Caco-2 (cell line): Measurements from ENCODE around the gene VEPH1. TPM values are rescaled to one million over a fixed set of nuclear protein-coding genes. Genes with fewer than 3 reads are reported as not detected.

Source experiments
- BruUV-seq: library from RNA; stranded (reverse); fragments of 400-500 nt; replicated peaks from 2 replicates; lab custom pipeline; 2021; lab: Mats Ljungman, UMichigan
- CTCF ChIA-PET: fragments of 300-600 bp; sonication (Branson Sonifier 250); formaldehyde crosslinking; loops from one replicate; lab custom pipeline; 2022; ENCODE audit warnings: antibody characterized with exemption; lab: Charles Lee
- POLR2A ChIA-PET: fragments of 300-600 bp; sonication (Branson Sonifier 250); formaldehyde crosslinking; loops from one replicate; lab custom pipeline; 2022; ENCODE audit warnings: antibody characterized with exemption; lab: Charles Lee
- DNase-seq, 2 experiments: peaks; one replicate each; pipeline versions ENCODE4 v3.0.0 to v3.0.0-alpha.2; 2020 to 2022
- H3K27me3 ChIP-seq: replicated peaks from 2 replicates; pipeline ENCODE4 v1.6.0; 2011; ENCODE audit warnings: low read length; ENCODE audit not compliant: control insufficient read depth, insufficient read depth
- H3K36me3 ChIP-seq: 2 replicates; pipeline ENCODE4 v1.5.1; 2011; ENCODE audit warnings: low read length; ENCODE audit not compliant: control insufficient read depth, insufficient read depth
- H3K4me1 ChIP-seq: fragments of 250-450 bp; sonication (Bioruptor Pico); 2 replicates; pipeline ENCODE4 v1.5.1; 2020; ENCODE audit warnings: mild to moderate bottlenecking
- H3K4me3 ChIP-seq: 2 replicates; pipeline ENCODE4 v1.5.1; 2011; ENCODE audit warnings: low read depth, mild to moderate bottlenecking, control low read depth, low read length
- H3K9me3 ChIP-seq: fragments of 250-450 bp; sonication (Bioruptor Pico); 2 replicates; pipeline ENCODE4 v1.5.1; 2020; ENCODE audit warnings: mild to moderate bottlenecking, moderate library complexity
- H3K27ac Mint-ChIP-seq: one replicate; pipeline ENCODE4 v1.8.0; 2022; ENCODE audit warnings: mixed read lengths; ENCODE audit not compliant: unreplicated experiment
- H3K27me3 Mint-ChIP-seq: one replicate; pipeline ENCODE4 v1.8.0; 2022; ENCODE audit warnings: mixed read lengths; ENCODE audit not compliant: insufficient read depth, unreplicated experiment
- H3K36me3 Mint-ChIP-seq: one replicate; pipeline ENCODE4 v1.8.0; 2022; ENCODE audit warnings: mild to moderate bottlenecking, mixed read lengths; ENCODE audit not compliant: insufficient read depth, unreplicated experiment
- H3K4me1 Mint-ChIP-seq: one replicate; pipeline ENCODE4 v1.8.0; 2022; ENCODE audit warnings: low read depth, mixed read lengths; ENCODE audit not compliant: unreplicated experiment
- H3K4me3 Mint-ChIP-seq: one replicate; pipeline ENCODE4 v1.8.0; 2022; ENCODE audit warnings: mild to moderate bottlenecking, moderate library complexity, mixed read lengths; ENCODE audit not compliant: unreplicated experiment
- H3K9me3 Mint-ChIP-seq: one replicate; pipeline ENCODE4 v1.8.0; 2022; ENCODE audit warnings: mixed read lengths; ENCODE audit not compliant: unreplicated experiment
- intact Hi-C: fragments of 100-400 bp; cut with micrococcal nuclease; formaldehyde crosslinking; loops from one replicate; pipeline ENCODE4 v1.10.0; 2022; ENCODE audit not compliant: unreplicated experiment
- total RNA-seq: library from RNA; stranded (reverse); gene quantifications from 2 replicates; pipeline ENCODE4 v1.2.3, GENCODE V29; 2022
- TF ChIP-seq, protein P1 (sequence below), 2 experiments: fragments of 200-600 bp in 1 of 2; IDR thresholded peaks; 1 replicate in 1 of 2; 2 replicates in 1 of 2; pipeline versions ENCODE4 v1.5.1 to v1.8.0; 2011 to 2022; ENCODE audit warnings: antibody characterized with exemption in 1 of 2, control low read depth in 1 of 2, inconsistent platforms in 1 of 2, low read depth in 1 of 2, low read length in 1 of 2, mild to moderate bottlenecking in 1 of 2, moderate library complexity in 1 of 2; ENCODE audit not compliant: insufficient read depth in 1 of 2, severe bottlenecking in 1 of 2, unreplicated experiment in 1 of 2

The VEPH1 gene
- total RNA-seq, 1 experiment from 2014 or later = 12.0 TPM

DNA sequence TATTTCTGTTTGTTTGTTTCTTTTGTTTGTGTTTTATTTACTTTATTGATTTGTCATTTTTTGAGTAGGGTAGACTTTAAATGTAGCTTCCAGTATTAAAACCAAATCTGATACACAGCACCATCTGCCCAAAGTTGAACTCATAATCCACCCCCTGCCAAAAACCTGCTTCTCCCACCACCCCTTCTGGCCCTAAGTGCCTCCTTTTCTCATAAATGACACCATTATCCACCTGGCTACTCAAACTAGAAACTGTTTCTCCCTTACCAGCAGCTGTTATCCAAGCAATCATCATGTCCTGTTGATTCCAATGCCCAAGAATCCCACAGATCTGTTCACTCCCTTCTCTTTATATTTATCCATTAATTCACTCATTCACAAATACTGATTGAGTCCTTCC, 88.4 kb downstream of the VEPH1 start:
- Mint-ChIP-seq H3K9me3 (no peaks in the 10 kb centered on the region), H3K4me1 (peaks cover 7% of the 10 kb centered on the region), H3K36me3 (no peaks in the 10 kb centered on the region), H3K4me3 (no peak overlapping the region), H3K27ac (no peak overlapping the region), H3K27me3 (peaks cover 13% of the 10 kb centered on the region)
- intact Hi-C loops = no loop called here
- Histone ChIP-seq H3K4me3 (no peak overlapping the region), H3K9me3 (no peaks in the 10 kb centered on the region), H3K36me3 (no peaks in the 10 kb centered on the region), H3K27me3 (no peaks in the 10 kb centered on the region), H3K4me1 (no peaks in the 10 kb centered on the region)
- CTCF ChIA-PET = no interaction called here
- TF ChIP-seq, protein P1, sequence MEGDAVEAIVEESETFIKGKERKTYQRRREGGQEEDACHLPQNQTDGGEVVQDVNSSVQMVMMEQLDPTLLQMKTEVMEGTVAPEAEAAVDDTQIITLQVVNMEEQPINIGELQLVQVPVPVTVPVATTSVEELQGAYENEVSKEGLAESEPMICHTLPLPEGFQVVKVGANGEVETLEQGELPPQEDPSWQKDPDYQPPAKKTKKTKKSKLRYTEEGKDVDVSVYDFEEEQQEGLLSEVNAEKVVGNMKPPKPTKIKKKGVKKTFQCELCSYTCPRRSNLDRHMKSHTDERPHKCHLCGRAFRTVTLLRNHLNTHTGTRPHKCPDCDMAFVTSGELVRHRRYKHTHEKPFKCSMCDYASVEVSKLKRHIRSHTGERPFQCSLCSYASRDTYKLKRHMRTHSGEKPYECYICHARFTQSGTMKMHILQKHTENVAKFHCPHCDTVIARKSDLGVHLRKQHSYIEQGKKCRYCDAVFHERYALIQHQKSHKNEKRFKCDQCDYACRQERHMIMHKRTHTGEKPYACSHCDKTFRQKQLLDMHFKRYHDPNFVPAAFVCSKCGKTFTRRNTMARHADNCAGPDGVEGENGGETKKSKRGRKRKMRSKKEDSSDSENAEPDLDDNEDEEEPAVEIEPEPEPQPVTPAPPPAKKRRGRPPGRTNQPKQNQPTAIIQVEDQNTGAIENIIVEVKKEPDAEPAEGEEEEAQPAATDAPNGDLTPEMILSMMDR (IDR thresholded peaks at IDR 0.05; ENCODE audit: insufficient read depth in 1 of 2, low read depth in 1 of 2, low read length in 1 of 2, severe bottlenecking in 1 of 2, unreplicated experiment in 1 of 2) = no peak
- BruUV-seq = no TSS peak
- DNase-seq = no peak
- POLR2A ChIA-PET = no interaction called here

DNA sequence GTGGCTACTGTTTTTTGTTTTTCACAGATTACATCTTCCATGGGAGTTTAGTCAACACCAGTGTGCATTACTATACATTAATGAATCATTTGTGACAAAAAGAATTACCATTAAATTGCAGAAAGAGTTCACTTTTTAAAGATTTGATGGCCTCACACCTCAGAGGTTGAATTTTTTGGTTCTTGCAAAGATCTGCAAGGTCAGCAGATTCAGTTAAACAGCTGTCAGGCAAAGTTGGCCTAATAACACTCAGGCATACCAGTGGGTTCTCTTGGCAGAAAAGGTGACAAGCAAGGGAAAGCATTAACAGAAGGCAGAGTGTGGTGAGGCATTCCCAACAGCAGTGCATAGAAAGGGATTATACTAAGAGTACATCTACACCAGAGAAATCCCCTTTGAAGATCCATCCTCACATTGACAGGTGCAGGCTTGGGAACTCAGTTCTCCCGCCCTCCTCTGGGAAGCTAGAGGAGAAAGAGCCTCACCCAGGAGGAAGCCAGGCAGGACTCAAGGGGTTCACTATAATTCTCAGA, 90.8 kb downstream of the VEPH1 start:
- intact Hi-C loops = no loop called here
- H3K4me3 Mint-ChIP-seq = no peak overlapping the region
- no TSS peak for BruUV-seq
- no peak for DNase-seq
- TF ChIP-seq, protein P1 (IDR thresholded peaks at IDR 0.05; ENCODE audit: insufficient read depth in 1 of 2, low read depth in 1 of 2, low read length in 1 of 2, severe bottlenecking in 1 of 2, unreplicated experiment in 1 of 2) = no peak
- no peaks in the 10 kb centered on the region for H3K36me3 Mint-ChIP-seq
- H3K36me3 ChIP-seq = no peaks in the 10 kb centered on the region
- no peaks in the 10 kb centered on the region for H3K4me1 ChIP-seq
- H3K9me3 ChIP-seq = no peaks in the 10 kb centered on the region
- ChIA-PET CTCF (no interaction called here), POLR2A (no interaction called here)
- H3K4me1 Mint-ChIP-seq = peaks cover 7% of the 10 kb centered on the region
- no peak overlapping the region for H3K4me3 ChIP-seq
- no peaks in the 10 kb centered on the region for H3K27me3 ChIP-seq
- no peaks in the 10 kb centered on the region for H3K9me3 Mint-ChIP-seq
- H3K27me3 Mint-ChIP-seq = peaks cover 13% of the 10 kb centered on the region
- no peak overlapping the region for H3K27ac Mint-ChIP-seq

DNA sequence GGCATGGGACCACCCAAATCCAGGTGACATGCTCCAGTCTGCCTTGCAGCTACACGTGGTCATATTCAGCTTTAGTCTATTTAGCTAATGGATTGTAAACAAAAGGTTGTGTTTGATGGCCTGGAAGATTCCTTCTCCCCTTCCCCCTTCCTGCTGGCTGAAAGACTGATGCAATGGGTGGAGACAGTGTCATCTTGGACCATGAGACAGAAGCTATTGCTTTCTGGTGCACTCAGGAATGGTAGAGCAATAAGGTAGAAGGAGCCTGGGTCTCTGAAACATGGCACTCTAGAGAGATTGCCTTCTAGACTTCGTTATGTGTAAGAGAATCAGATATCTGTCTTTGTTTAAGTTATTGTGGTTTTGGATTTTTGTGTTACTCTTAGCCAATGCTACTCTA, 92.3 kb downstream of the VEPH1 start:
- Mint-ChIP-seq H3K4me1 (no peaks in the 10 kb centered on the region), H3K27me3 (peaks cover 9% of the 10 kb centered on the region), H3K36me3 (no peaks in the 10 kb centered on the region), H3K4me3 (no peak overlapping the region), H3K27ac (no peak overlapping the region), H3K9me3 (no peaks in the 10 kb centered on the region)
- Histone ChIP-seq H3K36me3 (no peaks in the 10 kb centered on the region), H3K4me1 (no peaks in the 10 kb centered on the region), H3K27me3 (no peaks in the 10 kb centered on the region), H3K9me3 (no peaks in the 10 kb centered on the region), H3K4me3 (no peak overlapping the region)
- ChIA-PET POLR2A (no interaction called here), CTCF (interaction anchor here (0.5 kb wide), 1 partner anchor 26 kb away, joined by 3 read pairs; the partner anchor contains the start of gene PTX3)
- TF ChIP-seq, protein P1 (IDR thresholded peaks at IDR 0.05; ENCODE audit: insufficient read depth in 1 of 2, low read depth in 1 of 2, low read length in 1 of 2, severe bottlenecking in 1 of 2, unreplicated experiment in 1 of 2) = no peak
- DNase-seq = peak in 1 of 2 experiments; percentile 5
- BruUV-seq = no TSS peak
- intact Hi-C loops = no loop called here
